ENCODE data around the gene CD46.
"Not testable (repeated sequence)": the region's sequence is repeated elsewhere in the genome, so short reads cannot be mapped to it uniquely, and the experiment has no call there.

Gene CD46

DNA sequence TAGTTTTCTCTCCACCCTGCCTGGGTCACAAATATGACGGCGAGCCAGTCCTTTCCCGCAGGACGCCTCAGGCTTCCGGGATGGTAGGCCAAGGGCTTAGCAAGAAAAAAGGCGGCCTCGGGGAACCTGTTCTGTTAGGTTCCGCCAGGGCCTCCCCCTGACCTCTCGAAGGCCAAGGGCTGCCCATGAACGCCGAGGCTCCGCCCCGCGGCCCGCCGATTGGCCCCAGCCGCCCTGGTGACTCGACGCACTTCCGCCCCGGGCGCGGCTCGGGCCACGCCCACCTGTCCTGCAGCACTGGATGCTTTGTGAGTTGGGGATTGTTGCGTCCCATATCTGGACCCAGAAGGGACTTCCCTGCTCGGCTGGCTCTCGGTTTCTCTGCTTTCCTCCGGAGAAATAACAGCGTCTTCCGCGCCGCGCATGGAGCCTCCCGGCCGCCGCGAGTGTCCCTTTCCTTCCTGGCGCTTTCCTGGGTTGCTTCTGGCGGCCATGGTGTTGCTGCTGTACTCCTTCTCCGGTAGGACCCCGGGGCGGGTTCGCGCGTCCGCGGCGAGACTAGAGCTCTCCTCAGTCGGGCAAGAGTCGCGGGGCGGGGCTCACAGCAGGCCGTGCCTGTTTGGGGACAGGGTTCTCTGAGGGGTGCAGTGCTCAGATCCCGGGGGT, at the start of gene CD46:
Gene CD46, plus strand, starts transcription at position 265 of the 666 bp plus-strand sequence. Its CDS starts 159 bp downstream, at position 424.
- DNase-seq (ENCODE audit: low read depth), result peak; percentile 91
- H3K4me3 ChIP-seq (replicated peaks; ENCODE audit: low read depth, low read length), result peak within 1 kb of the TSS; percentile 95
- TF ChIP-seq, protein P1, sequence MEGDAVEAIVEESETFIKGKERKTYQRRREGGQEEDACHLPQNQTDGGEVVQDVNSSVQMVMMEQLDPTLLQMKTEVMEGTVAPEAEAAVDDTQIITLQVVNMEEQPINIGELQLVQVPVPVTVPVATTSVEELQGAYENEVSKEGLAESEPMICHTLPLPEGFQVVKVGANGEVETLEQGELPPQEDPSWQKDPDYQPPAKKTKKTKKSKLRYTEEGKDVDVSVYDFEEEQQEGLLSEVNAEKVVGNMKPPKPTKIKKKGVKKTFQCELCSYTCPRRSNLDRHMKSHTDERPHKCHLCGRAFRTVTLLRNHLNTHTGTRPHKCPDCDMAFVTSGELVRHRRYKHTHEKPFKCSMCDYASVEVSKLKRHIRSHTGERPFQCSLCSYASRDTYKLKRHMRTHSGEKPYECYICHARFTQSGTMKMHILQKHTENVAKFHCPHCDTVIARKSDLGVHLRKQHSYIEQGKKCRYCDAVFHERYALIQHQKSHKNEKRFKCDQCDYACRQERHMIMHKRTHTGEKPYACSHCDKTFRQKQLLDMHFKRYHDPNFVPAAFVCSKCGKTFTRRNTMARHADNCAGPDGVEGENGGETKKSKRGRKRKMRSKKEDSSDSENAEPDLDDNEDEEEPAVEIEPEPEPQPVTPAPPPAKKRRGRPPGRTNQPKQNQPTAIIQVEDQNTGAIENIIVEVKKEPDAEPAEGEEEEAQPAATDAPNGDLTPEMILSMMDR (IDR thresholded peaks at IDR 0.05; ENCODE audit: low read length, missing control alignments), result no peak

DNA sequence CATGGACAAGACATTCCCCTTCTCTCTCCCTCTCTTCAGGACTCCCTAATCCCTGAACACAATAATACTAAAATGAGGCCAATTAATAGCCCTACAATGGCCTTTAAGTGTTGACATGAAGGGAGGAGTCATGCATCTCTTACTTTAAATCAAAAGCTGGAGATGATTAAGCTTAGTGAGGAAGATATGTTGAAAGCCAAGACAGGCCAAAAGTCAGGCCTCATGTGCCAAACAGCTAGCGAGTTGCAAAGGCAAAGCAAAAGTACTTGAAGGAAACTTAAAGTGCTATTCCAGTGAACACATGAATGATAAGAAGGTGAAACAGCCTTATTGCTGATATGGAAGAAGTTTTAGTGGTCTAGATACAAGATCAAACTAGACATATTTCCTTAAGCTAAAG, 49.5 kb upstream of the CD46 start:
- TF ChIP-seq, protein P1 (IDR thresholded peaks at IDR 0.05; ENCODE audit: low read length, missing control alignments), result no peak
- H3K4me3 ChIP-seq (replicated peaks; ENCODE audit: low read depth, low read length), result no peak overlapping the region
- DNase-seq (ENCODE audit: low read depth), result no peak

DNA sequence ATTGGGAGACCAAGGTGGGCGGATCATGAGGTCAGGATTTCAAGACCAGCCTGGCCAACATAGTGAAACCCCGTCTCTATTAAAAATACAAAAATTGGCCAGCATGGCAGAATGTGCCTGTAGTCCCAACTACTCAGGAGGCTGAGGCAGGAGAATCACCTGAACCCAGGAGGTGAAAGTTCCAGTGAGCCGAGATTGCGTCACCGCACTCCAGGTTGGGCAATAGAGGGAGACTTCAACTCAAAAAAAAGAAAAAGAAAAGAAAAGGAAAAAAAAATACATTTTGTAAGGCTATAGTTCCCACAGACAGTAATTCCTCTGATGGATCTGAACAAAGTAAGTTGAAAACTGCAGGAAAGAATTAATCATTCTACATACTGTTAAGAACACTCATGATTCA, 48.1 kb upstream of the CD46 start:
- DNase-seq (ENCODE audit: low read depth), result no peak
- no peak overlapping the region for H3K4me3 ChIP-seq (replicated peaks; ENCODE audit: low read depth, low read length)
- TF ChIP-seq, protein P1 (IDR thresholded peaks at IDR 0.05; ENCODE audit: low read length, missing control alignments), result no peak

DNA sequence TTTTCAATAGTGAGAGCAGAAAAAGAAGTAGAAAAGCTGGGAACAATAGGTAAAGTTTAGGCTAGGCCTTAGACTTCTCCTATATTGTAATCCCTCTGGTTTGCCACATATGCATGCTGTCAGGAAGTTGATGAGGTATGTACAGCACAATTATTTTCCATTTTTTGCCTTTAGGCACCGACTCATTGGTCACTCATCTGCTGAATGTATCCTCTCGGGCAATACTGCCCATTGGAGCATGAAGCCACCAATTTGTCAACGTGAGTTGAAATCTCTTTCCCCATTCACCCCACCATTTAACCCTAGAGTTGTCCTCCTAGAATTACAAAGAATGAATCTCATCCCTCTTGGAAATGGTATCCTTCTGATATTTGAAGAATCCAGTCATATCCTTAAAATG, 43.9 kb upstream of the CD46 start:
- not testable (repeated sequence) for DNase-seq (ENCODE audit: low read depth); H3K4me3 ChIP-seq (replicated peaks; ENCODE audit: low read depth, low read length)

DNA sequence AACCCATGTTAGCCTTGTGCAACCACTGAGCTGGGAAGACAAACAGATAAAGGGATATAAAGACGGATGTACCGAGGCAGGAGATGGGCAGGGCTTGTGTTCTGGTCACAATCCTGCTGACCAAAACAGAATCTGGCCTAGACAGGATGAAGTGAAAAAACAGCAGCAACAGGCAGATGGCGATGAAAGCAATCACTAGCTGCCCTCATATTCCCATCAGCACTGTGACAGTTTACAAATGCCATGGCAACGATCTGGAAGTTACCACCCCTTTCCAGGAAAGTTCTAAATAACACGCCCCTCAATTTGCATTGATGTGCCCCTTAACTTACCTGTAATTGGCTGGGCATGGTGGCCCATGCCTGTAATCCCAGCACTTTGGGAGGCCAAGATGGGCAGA, 40.6 kb upstream of the CD46 start:
- H3K4me3 ChIP-seq (replicated peaks; ENCODE audit: low read depth, low read length), result no peak overlapping the region
- peak; percentile 19 for DNase-seq (ENCODE audit: low read depth)
- TF ChIP-seq, protein P1 (IDR thresholded peaks at IDR 0.05; ENCODE audit: low read length, missing control alignments), result no peak

DNA sequence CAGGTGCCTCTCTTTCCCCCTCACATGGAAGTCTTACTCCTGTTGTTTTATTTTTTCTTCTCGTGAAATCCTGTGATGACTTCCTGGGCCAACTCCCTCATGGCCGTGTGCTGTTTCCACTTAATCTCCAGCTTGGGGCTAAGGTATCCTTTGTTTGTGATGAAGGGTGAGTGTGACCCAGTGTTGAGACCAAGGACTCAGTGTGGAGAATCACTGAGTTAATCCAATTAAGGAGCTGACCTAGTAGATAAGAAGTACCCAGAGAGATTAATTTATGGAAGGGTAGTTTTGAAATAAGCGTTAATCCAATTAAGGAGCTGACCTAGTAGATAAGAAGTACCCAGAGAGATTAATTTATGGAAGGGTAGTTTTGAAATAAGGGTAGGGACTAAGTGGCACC, 39.2 kb upstream of the CD46 start:
- not testable (repeated sequence) for DNase-seq (ENCODE audit: low read depth); H3K4me3 ChIP-seq (replicated peaks; ENCODE audit: low read depth, low read length)

DNA sequence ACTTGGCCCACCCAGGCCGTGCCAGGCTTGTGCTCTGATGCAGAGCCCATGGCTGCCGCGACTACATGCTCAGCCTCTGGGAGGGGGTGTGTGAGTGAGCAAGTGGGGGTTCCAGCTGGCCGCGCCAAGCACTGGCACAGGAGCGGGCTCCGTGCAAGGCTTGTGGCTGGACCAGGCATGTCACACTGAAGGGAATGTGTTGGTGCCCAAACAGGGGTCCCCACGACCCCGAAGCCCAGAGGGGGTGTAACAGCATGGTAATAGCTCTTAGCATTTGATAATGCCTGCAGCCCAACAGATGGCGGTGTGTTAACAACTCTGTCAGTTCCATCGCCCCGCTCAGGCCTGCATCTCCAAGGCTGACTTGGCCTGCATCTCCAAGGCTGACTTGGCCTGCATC, 38.3 kb upstream of the CD46 start:
- TF ChIP-seq, protein P1 (IDR thresholded peaks at IDR 0.05; ENCODE audit: low read length, missing control alignments), result no peak
- no peak overlapping the region for H3K4me3 ChIP-seq (replicated peaks; ENCODE audit: low read depth, low read length)
- no peak for DNase-seq (ENCODE audit: low read depth)

DNA sequence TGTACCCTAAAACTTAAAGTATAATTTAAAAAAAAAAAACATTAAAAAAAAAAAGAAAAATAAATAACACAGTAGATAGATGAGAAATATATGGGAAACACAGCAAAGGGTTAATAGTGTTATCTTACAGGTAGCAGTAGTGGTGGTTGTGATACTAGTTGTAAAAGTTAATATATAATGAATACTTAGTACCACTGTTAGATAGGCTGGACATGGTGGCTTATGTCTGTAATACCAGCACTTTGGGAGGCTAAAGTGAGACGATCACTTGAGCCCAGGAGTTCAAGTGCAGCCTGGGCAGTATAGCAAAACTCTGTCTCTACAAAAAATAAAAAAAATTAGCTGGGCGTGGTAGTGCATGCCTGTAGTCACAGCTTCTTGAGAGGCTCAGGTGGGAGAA, 32.6 kb upstream of the CD46 start:
- no peak overlapping the region for H3K4me3 ChIP-seq (replicated peaks; ENCODE audit: low read depth, low read length)
- no peak for DNase-seq (ENCODE audit: low read depth)
- TF ChIP-seq, protein P1 (IDR thresholded peaks at IDR 0.05; ENCODE audit: low read length, missing control alignments), result no peak

DNA sequence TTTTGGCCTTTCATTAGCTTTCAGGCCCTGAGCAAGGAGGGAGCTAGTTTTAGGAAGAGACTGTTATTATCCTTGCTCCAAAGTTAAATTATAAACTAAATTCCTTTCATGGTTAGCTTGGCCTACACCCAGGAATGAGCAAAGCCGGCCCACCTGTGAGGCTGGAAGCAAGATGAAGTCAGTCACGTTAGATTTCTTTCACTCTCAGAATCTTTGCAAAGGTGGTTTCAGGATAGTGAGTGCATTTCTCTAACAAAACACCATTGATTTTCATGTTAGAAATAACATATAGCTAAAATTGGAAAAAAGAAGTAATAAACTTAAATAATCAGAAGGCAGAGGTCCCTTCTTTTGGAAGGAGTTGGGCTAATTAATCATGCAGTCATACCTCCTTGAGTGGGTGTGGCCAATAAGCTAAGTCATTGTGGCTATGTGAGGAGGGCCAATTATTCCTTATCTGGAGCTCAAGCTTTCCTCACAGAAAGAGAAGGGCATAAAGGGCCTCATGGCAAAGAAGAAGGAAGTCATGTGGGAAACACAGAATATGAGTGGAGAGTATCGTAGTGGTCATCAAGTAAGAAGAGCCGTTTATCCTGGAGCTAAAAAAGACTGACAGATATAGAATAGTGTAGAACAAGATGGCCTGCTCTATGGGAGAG, 23.5 kb upstream of the CD46 start:
- H3K4me3 ChIP-seq (replicated peaks; ENCODE audit: low read depth, low read length); DNase-seq (ENCODE audit: low read depth): not testable (repeated sequence)

DNA sequence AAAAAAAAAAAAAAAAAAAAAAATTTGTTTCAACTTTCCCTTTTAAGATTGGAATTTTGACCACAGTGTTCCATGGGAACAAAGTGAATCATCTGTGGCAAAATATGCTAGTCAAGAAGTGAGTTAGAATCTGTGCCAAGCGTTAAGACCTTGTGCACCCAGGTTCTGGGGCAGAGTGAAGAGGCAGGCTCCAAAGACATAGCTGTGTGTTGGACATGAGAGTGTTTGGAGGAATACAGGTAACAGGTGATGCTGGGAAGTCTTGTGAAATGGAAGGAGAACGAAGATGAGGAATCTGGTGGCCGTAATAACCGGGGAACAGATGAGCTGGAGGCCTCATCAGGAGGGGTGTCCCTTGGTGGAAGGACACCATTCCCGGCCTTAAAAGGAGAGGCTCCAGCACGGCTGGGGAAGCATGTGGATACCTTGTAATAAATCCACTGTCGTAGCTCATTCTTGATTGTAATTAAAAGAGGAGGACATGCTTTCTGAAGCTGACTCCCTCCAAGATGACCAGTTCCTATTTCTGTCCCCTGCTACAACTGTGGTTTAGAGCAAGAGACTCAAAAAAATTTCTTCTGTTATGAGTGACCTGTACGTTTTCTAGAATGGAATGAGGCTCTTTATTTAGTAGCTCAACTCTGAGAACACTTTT, 14.2 kb upstream of the CD46 start:
- not testable (repeated sequence) for DNase-seq (ENCODE audit: low read depth); H3K4me3 ChIP-seq (replicated peaks; ENCODE audit: low read depth, low read length)

DNA sequence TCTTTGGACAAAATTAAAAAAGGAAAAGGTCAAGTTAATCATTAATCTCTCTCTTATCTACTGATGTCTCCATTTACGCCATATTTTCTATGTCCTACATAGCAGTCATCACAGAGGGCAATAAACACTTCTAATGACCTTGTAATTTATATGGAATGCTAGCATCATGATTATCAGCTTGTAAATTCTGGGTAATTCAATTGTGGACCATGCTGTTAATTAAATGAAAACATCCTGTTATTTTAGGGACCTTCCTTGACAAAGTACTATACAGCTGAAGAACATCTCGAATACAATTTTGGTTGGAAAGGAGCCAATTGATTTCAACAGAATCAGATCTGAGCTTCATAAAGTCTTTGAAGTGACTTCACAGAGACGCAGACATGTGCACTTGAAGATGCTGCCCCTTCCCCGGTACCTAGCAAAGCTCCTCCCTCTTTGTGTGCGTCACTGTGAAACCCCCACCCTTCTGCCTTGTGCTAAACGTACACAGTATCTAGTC, 13.6 kb upstream of the CD46 start:
- not testable (repeated sequence) for H3K4me3 ChIP-seq (replicated peaks; ENCODE audit: low read depth, low read length)
- peak; percentile 7 for DNase-seq (ENCODE audit: low read depth)

Measured in fibroblast of pulmonary artery (primary cell).